ENCODE data around the gene OR8B12.

OR8B12 gene

DNA sequence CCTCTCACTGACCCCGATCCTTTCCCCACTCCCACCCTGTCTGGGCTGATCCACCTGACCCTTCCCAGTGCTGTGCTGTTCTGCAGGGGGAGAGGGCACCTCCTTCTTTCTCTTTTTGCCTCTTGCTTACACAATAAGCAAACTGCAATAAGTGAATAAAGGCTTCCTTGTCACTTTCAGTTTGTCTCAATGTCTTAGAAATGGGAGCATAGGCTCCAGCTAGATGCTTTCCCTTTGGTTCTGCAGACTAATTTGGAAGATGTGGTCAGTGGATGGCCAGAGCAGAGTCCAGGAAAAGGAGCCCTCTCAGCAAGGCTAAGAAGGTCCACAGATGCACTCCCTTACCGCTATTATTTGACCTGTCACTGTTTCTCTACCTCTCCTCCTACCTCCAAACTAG, 9.4 kb downstream of the OR8B12 start:
- Histone ChIP-seq H2BK15ac (ENCODE audit: low read length) (no peak overlapping the region), H3K9ac (ENCODE audit: low read depth, low read length, poor library complexity) (no peak overlapping the region), H3K27me3 (ENCODE audit: control insufficient read depth in 3 of 3, insufficient read depth in 3 of 3, low read depth in 1 of 3, low read length in 3 of 3) (no peaks in the 10 kb centered on the region), H3K4ac (ENCODE audit: low read length) (no peak overlapping the region), H2BK5ac (ENCODE audit: low read length) (no peak overlapping the region), H3K14ac (ENCODE audit: low read length) (no peak overlapping the region), H2BK12ac (ENCODE audit: low read length) (no peak overlapping the region), H2AK5ac (ENCODE audit: low read depth, low read length) (no peak overlapping the region), H3K23ac (ENCODE audit: low read depth, low read length, poor library complexity) (no peak overlapping the region), H4K8ac (ENCODE audit: low read depth, low read length) (no peak overlapping the region), H4K91ac (ENCODE audit: low read depth, low read length, poor library complexity) (no peak overlapping the region), H3K18ac (ENCODE audit: low read length) (no peak overlapping the region), H3K4me2 (ENCODE audit: insufficient read depth, low read length, poor library complexity, severe bottlenecking) (no peak overlapping the region), H3K79me1 (ENCODE audit: low read depth, low read length) (no peaks in the 10 kb centered on the region), H3K4me3 (ENCODE audit: low read length in 2 of 2) (no peak overlapping the region), H2AFZ (ENCODE audit: low read length) (no peak overlapping the region), H3K36me3 (replicated peaks in 1 of 2; ENCODE audit: control insufficient read depth in 2 of 2, insufficient read depth in 2 of 2, low read length in 2 of 2) (no peaks in the 10 kb centered on the region), H2BK120ac (ENCODE audit: low read depth, low read length) (no peak overlapping the region), H3K4me1 (ENCODE audit: control insufficient read depth in 2 of 2, insufficient read depth in 1 of 2, low read depth in 1 of 2, low read length in 2 of 2) (no peaks in the 10 kb centered on the region), H3K9me3 (replicated peaks in 1 of 2; ENCODE audit: control insufficient read depth in 2 of 2, insufficient read depth in 1 of 2, low read depth in 1 of 2, low read length in 2 of 2) (no peaks in the 10 kb centered on the region), H3K27ac (replicated peaks; ENCODE audit: low read length) (no peak overlapping the region)
- no CpG with 5 or more reads among the region's 2 CpGs for WGBS, 2 donors (ENCODE audit: extremely low coverage in 2 of 2, insufficient read length in 2 of 2, insufficient replicate concordance in 1 of 2)
- DNase-seq (ENCODE audit: low spot score), result no peak

DNA sequence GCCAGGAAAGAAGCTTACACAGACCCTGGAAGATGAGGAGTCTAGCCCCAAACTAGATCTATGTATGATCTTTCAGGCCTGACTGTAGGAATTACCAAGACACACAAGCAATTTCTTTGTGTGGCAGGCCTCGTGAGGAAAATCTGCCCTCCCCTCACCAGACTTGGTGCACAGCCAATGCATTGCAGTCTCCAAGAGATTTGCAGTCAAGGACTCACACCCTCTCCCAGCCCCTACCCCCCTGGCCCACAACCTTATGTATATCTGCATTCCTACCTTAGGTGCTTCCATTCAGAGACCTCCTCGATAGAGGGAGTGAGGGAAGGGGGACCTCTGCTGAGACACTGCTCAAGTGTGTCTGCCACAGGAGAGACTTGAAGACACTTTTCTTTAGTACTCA, 9.8 kb downstream of the OR8B12 start:
- Histone ChIP-seq H3K36me3 (replicated peaks in 1 of 2; ENCODE audit: control insufficient read depth in 2 of 2, insufficient read depth in 2 of 2, low read length in 2 of 2) (no peaks in the 10 kb centered on the region), H2BK12ac (ENCODE audit: low read length) (no peak overlapping the region), H3K18ac (ENCODE audit: low read length) (no peak overlapping the region), H4K91ac (ENCODE audit: low read depth, low read length, poor library complexity) (no peak overlapping the region), H2BK5ac (ENCODE audit: low read length) (no peak overlapping the region), H2BK120ac (ENCODE audit: low read depth, low read length) (no peak overlapping the region), H3K4ac (ENCODE audit: low read length) (no peak overlapping the region), H3K4me2 (ENCODE audit: insufficient read depth, low read length, poor library complexity, severe bottlenecking) (no peak overlapping the region), H3K14ac (ENCODE audit: low read length) (no peak overlapping the region), H3K79me1 (ENCODE audit: low read depth, low read length) (no peaks in the 10 kb centered on the region), H2AK5ac (ENCODE audit: low read depth, low read length) (no peak overlapping the region), H3K23ac (ENCODE audit: low read depth, low read length, poor library complexity) (no peak overlapping the region), H3K9me3 (replicated peaks in 1 of 2; ENCODE audit: control insufficient read depth in 2 of 2, insufficient read depth in 1 of 2, low read depth in 1 of 2, low read length in 2 of 2) (no peaks in the 10 kb centered on the region), H3K9ac (ENCODE audit: low read depth, low read length, poor library complexity) (no peak overlapping the region), H4K8ac (ENCODE audit: low read depth, low read length) (no peak overlapping the region), H3K27ac (replicated peaks; ENCODE audit: low read length) (no peak overlapping the region), H3K4me1 (ENCODE audit: control insufficient read depth in 2 of 2, insufficient read depth in 1 of 2, low read depth in 1 of 2, low read length in 2 of 2) (no peaks in the 10 kb centered on the region), H3K4me3 (ENCODE audit: low read length in 2 of 2) (no peak overlapping the region), H3K27me3 (ENCODE audit: control insufficient read depth in 3 of 3, insufficient read depth in 3 of 3, low read depth in 1 of 3, low read length in 3 of 3) (no peaks in the 10 kb centered on the region), H2BK15ac (ENCODE audit: low read length) (no peak overlapping the region), H2AFZ (ENCODE audit: low read length) (no peak overlapping the region)
- DNase-seq (ENCODE audit: low spot score), result no peak
- WGBS, 2 donors (ENCODE audit: extremely low coverage in 2 of 2, insufficient read length in 2 of 2, insufficient replicate concordance in 1 of 2), result no CpG with 5 or more reads among the region's 2 CpGs

DNA sequence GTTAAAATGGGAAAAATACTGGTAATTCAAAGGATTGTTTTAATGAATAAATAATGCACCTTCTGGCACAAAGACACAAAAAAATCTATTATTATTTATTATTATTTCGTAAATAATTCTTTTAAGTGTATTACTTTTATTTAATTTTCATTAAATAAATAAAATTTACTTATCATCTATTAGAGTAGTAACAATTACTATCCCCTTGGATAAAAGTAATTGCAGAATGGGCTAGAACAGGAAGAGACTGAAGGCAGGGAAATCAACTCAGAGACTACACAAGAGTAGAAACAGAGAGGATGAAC, 23.0 kb downstream of the OR8B12 start:
- Histone ChIP-seq H3K18ac (ENCODE audit: low read length) (no peak overlapping the region), H3K4me3 (ENCODE audit: low read length in 2 of 2) (no peak overlapping the region), H3K9me3 (replicated peaks in 1 of 2; ENCODE audit: control insufficient read depth in 2 of 2, insufficient read depth in 1 of 2, low read depth in 1 of 2, low read length in 2 of 2) (no peaks in the 10 kb centered on the region), H2AFZ (ENCODE audit: low read length) (no peak overlapping the region), H3K27me3 (ENCODE audit: control insufficient read depth in 3 of 3, insufficient read depth in 3 of 3, low read depth in 1 of 3, low read length in 3 of 3) (no peaks in the 10 kb centered on the region), H3K27ac (replicated peaks; ENCODE audit: low read length) (no peak overlapping the region), H3K36me3 (replicated peaks in 1 of 2; ENCODE audit: control insufficient read depth in 2 of 2, insufficient read depth in 2 of 2, low read length in 2 of 2) (no peaks in the 10 kb centered on the region), H3K4me1 (ENCODE audit: control insufficient read depth in 2 of 2, insufficient read depth in 1 of 2, low read depth in 1 of 2, low read length in 2 of 2) (no peaks in the 10 kb centered on the region), H4K91ac (ENCODE audit: low read depth, low read length, poor library complexity) (no peak overlapping the region), H3K9ac (ENCODE audit: low read depth, low read length, poor library complexity) (no peak overlapping the region), H2BK120ac (ENCODE audit: low read depth, low read length) (no peak overlapping the region), H4K8ac (ENCODE audit: low read depth, low read length) (no peak overlapping the region), H3K79me1 (ENCODE audit: low read depth, low read length) (no peaks in the 10 kb centered on the region), H3K23ac (ENCODE audit: low read depth, low read length, poor library complexity) (no peak overlapping the region), H2AK5ac (ENCODE audit: low read depth, low read length) (no peak overlapping the region), H2BK15ac (ENCODE audit: low read length) (no peak overlapping the region), H2BK5ac (ENCODE audit: low read length) (no peak overlapping the region), H3K4me2 (ENCODE audit: insufficient read depth, low read length, poor library complexity, severe bottlenecking) (no peak overlapping the region), H3K4ac (ENCODE audit: low read length) (no peak overlapping the region), H3K14ac (ENCODE audit: low read length) (no peak overlapping the region), H2BK12ac (ENCODE audit: low read length) (no peak overlapping the region)
- no CpG with 5 or more reads among the region's 1 CpG for WGBS, 2 donors (ENCODE audit: extremely low coverage in 2 of 2, insufficient read length in 2 of 2, insufficient replicate concordance in 1 of 2)
- DNase-seq (ENCODE audit: low spot score), result no peak

DNA sequence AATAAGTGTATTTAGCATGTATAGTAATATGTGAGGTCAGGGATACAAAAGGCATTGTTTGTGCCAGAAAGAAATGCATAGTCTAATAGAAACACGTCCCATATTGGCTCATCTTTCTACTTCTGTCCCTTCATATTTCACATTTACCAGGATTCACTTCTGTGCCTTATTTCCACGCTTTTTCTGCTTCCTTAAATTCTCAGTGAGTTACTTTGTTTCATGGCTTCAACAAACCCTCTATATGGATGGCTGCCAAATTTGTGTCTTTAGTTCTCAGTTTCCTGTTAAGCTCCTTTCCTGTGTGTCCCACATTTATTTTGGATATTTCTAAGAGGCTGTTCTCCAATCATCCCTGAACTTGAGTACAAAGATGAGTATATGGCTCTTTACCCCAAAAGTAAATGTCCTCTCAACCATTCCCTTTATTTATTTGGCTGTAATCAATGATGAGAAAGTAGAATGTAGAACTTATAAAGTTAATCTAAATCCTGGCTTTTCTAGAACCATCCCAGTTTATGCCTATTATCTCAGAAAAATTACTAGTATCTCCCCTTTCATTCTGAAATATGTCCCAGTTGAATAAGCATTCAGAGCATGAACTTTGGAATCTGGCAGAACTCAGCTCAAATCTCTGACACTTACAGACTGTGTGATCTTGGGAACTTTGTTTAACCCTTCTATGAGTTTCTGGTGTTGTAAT, 23.5 kb downstream of the OR8B12 start:
- Histone ChIP-seq H3K9me3 (replicated peaks in 1 of 2; ENCODE audit: control insufficient read depth in 2 of 2, insufficient read depth in 1 of 2, low read depth in 1 of 2, low read length in 2 of 2) (no peaks in the 10 kb centered on the region), H4K8ac (ENCODE audit: low read depth, low read length) (no peak overlapping the region), H3K4me2 (ENCODE audit: insufficient read depth, low read length, poor library complexity, severe bottlenecking) (no peak overlapping the region), H3K4me1 (ENCODE audit: control insufficient read depth in 2 of 2, insufficient read depth in 1 of 2, low read depth in 1 of 2, low read length in 2 of 2) (no peaks in the 10 kb centered on the region), H2AK5ac (ENCODE audit: low read depth, low read length) (no peak overlapping the region), H3K36me3 (replicated peaks in 1 of 2; ENCODE audit: control insufficient read depth in 2 of 2, insufficient read depth in 2 of 2, low read length in 2 of 2) (no peaks in the 10 kb centered on the region), H3K27ac (replicated peaks; ENCODE audit: low read length) (no peak overlapping the region), H3K18ac (ENCODE audit: low read length) (no peak overlapping the region), H4K91ac (ENCODE audit: low read depth, low read length, poor library complexity) (no peak overlapping the region), H2BK15ac (ENCODE audit: low read length) (no peak overlapping the region), H2BK12ac (ENCODE audit: low read length) (no peak overlapping the region), H2BK120ac (ENCODE audit: low read depth, low read length) (no peak overlapping the region), H3K14ac (ENCODE audit: low read length) (no peak overlapping the region), H3K23ac (ENCODE audit: low read depth, low read length, poor library complexity) (no peak overlapping the region), H3K79me1 (ENCODE audit: low read depth, low read length) (no peaks in the 10 kb centered on the region), H2AFZ (ENCODE audit: low read length) (no peak overlapping the region), H3K4ac (ENCODE audit: low read length) (no peak overlapping the region), H2BK5ac (ENCODE audit: low read length) (no peak overlapping the region), H3K27me3 (ENCODE audit: control insufficient read depth in 3 of 3, insufficient read depth in 3 of 3, low read depth in 1 of 3, low read length in 3 of 3) (no peaks in the 10 kb centered on the region), H3K4me3 (ENCODE audit: low read length in 2 of 2) (no peak overlapping the region), H3K9ac (ENCODE audit: low read depth, low read length, poor library complexity) (no peak overlapping the region)
- no CpG with 5 or more reads among the region's 2 CpGs for WGBS, 2 donors (ENCODE audit: extremely low coverage in 2 of 2, insufficient read length in 2 of 2, insufficient replicate concordance in 1 of 2)
- no peak for DNase-seq (ENCODE audit: low spot score)
